CD4-positive, alpha-beta T cell treated with Interleukin-1 beta for 1 hour (primary cell): Measurements from ENCODE around the gene SPSB1.
"Not testable (repeated sequence)": the region's sequence is repeated elsewhere in the genome, so short reads cannot be mapped to it uniquely, and the experiment has no call there.

ENCODE experiments used
- DNase-seq, 2 donors: peaks; one replicate each; pipeline ENCODE4 v3.0.0-alpha.2; 2020 to 2022

SPSB1 gene

GRCh38 chr1:9369964-9370788 is 77.5 kb downstream of the SPSB1 start:
- DNase-seq: no peak

- no peak for DNase-seq
Measured at GRCh38 chr1:9371391-9371935, 78.8 kb downstream of the SPSB1 start.

- DNase-seq: no peak
Measured at GRCh38 chr1:9371951-9372350, 79.3 kb downstream of the SPSB1 start.

GRCh38 chr1:9373619-9374018 is 80.9 kb downstream of the SPSB1 start:
- no peak for DNase-seq

- no peak for DNase-seq
Measured at GRCh38 chr1:9374748-9375341, 82.2 kb downstream of the SPSB1 start.

- DNase-seq: no peak
Measured at GRCh38 chr1:9375912-9376311, 83.2 kb downstream of the SPSB1 start.

- DNase-seq: no peak
Measured at GRCh38 chr1:9376430-9376829, 83.7 kb downstream of the SPSB1 start.

GRCh38 chr1:9376886-9377333 is 84.2 kb downstream of the SPSB1 start:
- DNase-seq: no peak

GRCh38 chr1:9378801-9379200 is 86.1 kb downstream of the SPSB1 start:
- no peak for DNase-seq

- no peak for DNase-seq
Measured at GRCh38 chr1:9380711-9381110, 88.0 kb downstream of the SPSB1 start.

GRCh38 chr1:9382643-9383491 is 90.2 kb downstream of the SPSB1 start:
- no peak for DNase-seq

GRCh38 chr1:9384128-9384527 is 91.4 kb downstream of the SPSB1 start:
- no peak for DNase-seq

- DNase-seq: no peak
Measured at GRCh38 chr1:9384751-9385245, 92.1 kb downstream of the SPSB1 start.

GRCh38 chr1:9385392-9385791 is 92.7 kb downstream of the SPSB1 start:
- DNase-seq: not testable (repeated sequence)

GRCh38 chr1:9385801-9386573 is 93.3 kb downstream of the SPSB1 start:
- DNase-seq: no peak

- no peak for DNase-seq
Measured at GRCh38 chr1:9388335-9389180, 95.9 kb downstream of the SPSB1 start.

- DNase-seq: no peak
Measured at GRCh38 chr1:9389968-9390367, 97.3 kb downstream of the SPSB1 start.

GRCh38 chr1:9391620-9392019 is 98.9 kb downstream of the SPSB1 start:
- DNase-seq: no peak

- no peak for DNase-seq
Measured at GRCh38 chr1:9394010-9394409, 101.3 kb downstream of the SPSB1 start.

GRCh38 chr1:9395018-9395417 is 102.3 kb downstream of the SPSB1 start:
- DNase-seq: no peak

GRCh38 chr1:9397047-9397446 is 104.4 kb downstream of the SPSB1 start:
- DNase-seq: no peak
